Endodermal cell (in vitro differentiated cells): ENCODE results near the gene SHTN1. TPM values are rescaled to one million over a fixed set of nuclear protein-coding genes. Genes with fewer than 3 reads are reported as not detected.

ENCODE experiments used
- DNase-seq: peaks from one replicate; pipeline ENCODE4 v3.0.0-alpha.2; 2017
- H3K27ac ChIP-seq: 2 replicates; pipeline ENCODE4 v1.5.1; 2013; ENCODE audit warnings: mild to moderate bottlenecking, low read depth, low read length, moderate library complexity
- H3K27me3 ChIP-seq: 2 replicates; pipeline ENCODE4 v1.6.1; 2013; ENCODE audit warnings: mild to moderate bottlenecking, low read length, moderate library complexity; ENCODE audit not compliant: insufficient read depth, control insufficient read depth, poor library complexity, severe bottlenecking
- H3K36me3 ChIP-seq: 2 replicates; pipeline ENCODE4 v1.7.0; 2013; ENCODE audit warnings: mild to moderate bottlenecking, low read length, moderate library complexity; ENCODE audit not compliant: control insufficient read depth, insufficient read depth
- H3K4me1 ChIP-seq: one replicate; pipeline ENCODE4 v1.7.0; 2013; ENCODE audit warnings: low read length; ENCODE audit not compliant: control insufficient read depth, insufficient read depth
- H3K4me3 ChIP-seq: 2 replicates; pipeline ENCODE4 v1.5.1; 2013; ENCODE audit warnings: mild to moderate bottlenecking, low read length, moderate library complexity
- H3K9ac ChIP-seq: 2 replicates; pipeline ENCODE4 v1.6.1; 2013; ENCODE audit warnings: mild to moderate bottlenecking, low read length, moderate library complexity; ENCODE audit not compliant: poor library complexity, severe bottlenecking; ENCODE audit errors: extremely low read depth
- H3K9me3 ChIP-seq: 2 replicates; pipeline ENCODE4 v1.6.1; 2013; ENCODE audit warnings: mild to moderate bottlenecking, low read length, moderate library complexity; ENCODE audit not compliant: control insufficient read depth
- H3K27ac Mint-ChIP-seq: 2 replicates; pipeline ENCODE4 v1.8.0; 2020; ENCODE audit warnings: mixed read lengths
- H3K27me3 Mint-ChIP-seq: 2 replicates; pipeline ENCODE4 v1.8.0; 2021; ENCODE audit warnings: mild to moderate bottlenecking, mixed read lengths; ENCODE audit not compliant: insufficient read depth
- H3K36me3 Mint-ChIP-seq: 2 replicates; pipeline ENCODE4 v1.8.0; 2020; ENCODE audit warnings: low read depth, mixed read lengths
- H3K4me1 Mint-ChIP-seq: 2 replicates; pipeline ENCODE4 v1.8.0; 2020; ENCODE audit warnings: mixed read lengths
- H3K4me3 Mint-ChIP-seq: 2 replicates; pipeline ENCODE4 v1.8.0; 2020; ENCODE audit warnings: mild to moderate bottlenecking, moderate library complexity, mixed read lengths
- H3K9me3 Mint-ChIP-seq: 2 replicates; pipeline ENCODE4 v1.8.0; 2020; ENCODE audit warnings: mild to moderate bottlenecking, mixed read lengths
- CTCF ChIP-seq: fragments of 200-600 bp; sonication (generic); conservative IDR thresholded peaks from 2 replicates; pipeline ENCODE4 v1.5.0; 2021; ENCODE audit warnings: antibody characterized with exemption, mild to moderate bottlenecking
- WGBS, 2 experiments: methylation state at CpG; one replicate each; pipeline versions ENCODE4 v1.1.5 to v1.1.7; 2013; ENCODE audit warnings: missing lambda C conversion rate in 2 of 2, mixed read lengths in 1 of 2; ENCODE audit not compliant: insufficient coverage in 1 of 2, insufficient read length in 1 of 2; 5-methylcytosine and 5-hydroxymethylcytosine counted together
- total RNA-seq, 2 donors: library from RNA; stranded (reverse); fragmentation: NEBNext Ultra II Directional in 1 of 2; extraction: Animal tissue kit (Norgen Biotek cat#: 25700) in 1 of 2; gene quantifications; 2 replicates in 1 of 2; 3 replicates in 1 of 2; pipeline ENCODE4 v1.2.1, GENCODE V29; 2021

The SHTN1 gene
- total RNA-seq, 2 donors from 2014 or later, result 39.4 to 59.5 TPM

DNA sequence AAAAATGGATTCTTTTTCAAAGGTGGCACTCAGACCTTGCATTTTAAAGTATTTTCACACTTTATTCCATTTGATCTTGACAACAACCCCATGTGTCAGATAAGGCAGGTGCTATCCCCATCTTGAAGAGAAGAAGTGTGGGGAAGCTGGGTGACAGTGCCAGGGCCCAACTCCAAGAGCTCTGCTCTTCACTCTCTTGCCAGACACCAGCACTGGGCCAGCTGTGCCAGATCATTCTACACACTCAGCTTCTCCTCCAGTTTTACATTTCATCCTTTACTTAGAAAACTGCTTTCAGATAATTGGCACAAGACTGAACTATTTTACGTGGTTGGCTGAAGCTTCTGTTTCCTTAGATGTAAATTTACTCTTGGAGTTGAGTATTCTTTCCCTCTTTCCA is 91.3 kb downstream of the SHTN1 start:
- H3K9ac ChIP-seq, result no peak overlapping the region
- Mint-ChIP-seq H3K36me3 (peaks cover 23% of the 10 kb centered on the region), H3K9me3 (no peaks in the 10 kb centered on the region), H3K4me3 (no peak overlapping the region), H3K27me3 (no peaks in the 10 kb centered on the region), H3K4me1 (peaks cover 21% of the 10 kb centered on the region), H3K27ac (no peak overlapping the region)
- no peak for DNase-seq
- no peak for TF ChIP-seq CTCF
- WGBS, 2 experiments, result 100% methylated on average over 1 of the region's 1 CpG; no CpG with 5 or more reads in 1 of the 2 experiments
- no peak overlapping the region for H3K4me3 ChIP-seq
- H3K27me3 ChIP-seq, result no peaks in the 10 kb centered on the region
- peaks cover 23% of the 10 kb centered on the region for H3K36me3 ChIP-seq
- H3K4me1 ChIP-seq, result no peaks in the 10 kb centered on the region
- no peaks in the 10 kb centered on the region for H3K9me3 ChIP-seq
- H3K27ac ChIP-seq, result no peak overlapping the region

- Histone ChIP-seq H3K36me3 (peaks cover 30% of the 10 kb centered on the region), H3K27ac (no peak overlapping the region), H3K9ac (no peak overlapping the region), H3K4me1 (no peaks in the 10 kb centered on the region), H3K4me3 (no peak overlapping the region), H3K27me3 (no peaks in the 10 kb centered on the region), H3K9me3 (no peaks in the 10 kb centered on the region)
- no peak overlapping the region for H3K27ac Mint-ChIP-seq
- peaks cover 24% of the 10 kb centered on the region for H3K36me3 Mint-ChIP-seq
- no peak for DNase-seq
- H3K4me1 Mint-ChIP-seq, result peaks cover 13% of the 10 kb centered on the region
- no peaks in the 10 kb centered on the region for H3K27me3 Mint-ChIP-seq
- WGBS, 2 experiments, result 86 to 96% methylated on average over 1 of the region's 1 CpG
- H3K9me3 Mint-ChIP-seq, result no peaks in the 10 kb centered on the region
- no peak for TF ChIP-seq CTCF
- no peak overlapping the region for H3K4me3 Mint-ChIP-seq
These were observed 92.8 kb downstream of the SHTN1 start for GRCh38 chr10:116912162-116912561.

GRCh38 chr10:116910910-116911309 is 94.1 kb downstream of the SHTN1 start:
- H3K27ac Mint-ChIP-seq, result no peak overlapping the region
- Histone ChIP-seq H3K9ac (no peak overlapping the region), H3K9me3 (no peaks in the 10 kb centered on the region), H3K27me3 (no peaks in the 10 kb centered on the region), H3K27ac (no peak overlapping the region), H3K4me3 (no peak overlapping the region), H3K36me3 (peaks cover 34% of the 10 kb centered on the region), H3K4me1 (no peaks in the 10 kb centered on the region)
- TF ChIP-seq CTCF, result no peak
- WGBS, 2 experiments, result 82 to 90% methylated on average over 3 of the region's 3 CpGs
- peaks cover 32% of the 10 kb centered on the region for H3K36me3 Mint-ChIP-seq
- no peak for DNase-seq
- peaks cover 13% of the 10 kb centered on the region for H3K4me1 Mint-ChIP-seq
- H3K9me3 Mint-ChIP-seq, result no peaks in the 10 kb centered on the region
- H3K4me3 Mint-ChIP-seq, result no peak overlapping the region
- H3K27me3 Mint-ChIP-seq, result no peaks in the 10 kb centered on the region
